Activated naive CD4-positive, alpha-beta T cell treated with anti-CD3 and anti-CD28 coated beads, Interleukin-2, amount 50 U/mL, for 24 hours (primary cell): ENCODE measurements around the gene BAIAP3.
A peak's percentile ranks its signal among the peaks of the same experiment; 100 is the strongest.

Experiments
- H3K27ac Mint-ChIP-seq: one replicate; pipeline ENCODE4 v1.8.0; 2021; ENCODE audit warnings: mild to moderate bottlenecking, mixed read lengths
- H3K27me3 Mint-ChIP-seq: one replicate; pipeline ENCODE4 v1.8.0; 2021; ENCODE audit warnings: mixed read lengths
- H3K36me3 Mint-ChIP-seq: one replicate; pipeline ENCODE4 v1.8.0; 2021; ENCODE audit warnings: mixed read lengths
- H3K4me1 Mint-ChIP-seq: one replicate; pipeline ENCODE4 v1.8.0; 2021; ENCODE audit warnings: mixed read lengths
- H3K4me3 Mint-ChIP-seq: one replicate; pipeline ENCODE4 v1.8.0; 2021; ENCODE audit warnings: mild to moderate bottlenecking, mixed read lengths
- H3K9me3 Mint-ChIP-seq: one replicate; pipeline ENCODE4 v1.8.0; 2021; ENCODE audit warnings: mixed read lengths

BAIAP3 gene

GRCh38 chr16:1344499-1344898 lies 11.1 kb downstream of the BAIAP3 start:
- H3K36me3 Mint-ChIP-seq, result no peaks in the 10 kb centered on the region
- H3K27me3 Mint-ChIP-seq, result no peaks in the 10 kb centered on the region
- peak overlapping the region; percentile 51 for H3K27ac Mint-ChIP-seq

GRCh38 chr16:1345087-1345486 lies 11.6 kb downstream of the BAIAP3 start:
- no peak overlapping the region for H3K4me3 Mint-ChIP-seq
- H3K36me3 Mint-ChIP-seq, result no peaks in the 10 kb centered on the region
- no peak overlapping the region for H3K27ac Mint-ChIP-seq
- no peaks in the 10 kb centered on the region for H3K9me3 Mint-ChIP-seq
- peaks cover 17% of the 10 kb centered on the region for H3K4me1 Mint-ChIP-seq
- H3K27me3 Mint-ChIP-seq, result no peaks in the 10 kb centered on the region

More at GRCh38 chr16:1344499-1344898, 11.1 kb downstream of the BAIAP3 start:
- Mint-ChIP-seq H3K4me3 (no peak overlapping the region), H3K9me3 (no peaks in the 10 kb centered on the region), H3K4me1 (peaks cover 15% of the 10 kb centered on the region)

GRCh38 chr16:1345651-1346421 lies 12.4 kb downstream of the BAIAP3 start:
- H3K4me3 Mint-ChIP-seq, result no peak overlapping the region
- H3K36me3 Mint-ChIP-seq, result no peaks in the 10 kb centered on the region
- peaks cover 22% of the 10 kb centered on the region for H3K4me1 Mint-ChIP-seq
- H3K27ac Mint-ChIP-seq, result no peak overlapping the region
- H3K27me3 Mint-ChIP-seq, result no peaks in the 10 kb centered on the region
- H3K9me3 Mint-ChIP-seq, result no peaks in the 10 kb centered on the region

- no peaks in the 10 kb centered on the region for H3K27me3 Mint-ChIP-seq
- no peak overlapping the region for H3K4me3 Mint-ChIP-seq
- no peaks in the 10 kb centered on the region for H3K9me3 Mint-ChIP-seq
- peaks cover 22% of the 10 kb centered on the region for H3K4me1 Mint-ChIP-seq
- no peaks in the 10 kb centered on the region for H3K36me3 Mint-ChIP-seq
- peak overlapping the region; percentile 30 for H3K27ac Mint-ChIP-seq
Observed at GRCh38 chr16:1346422-1347285, 13.2 kb downstream of the BAIAP3 start.

GRCh38 chr16:1347286-1347855 lies 13.9 kb downstream of the BAIAP3 start:
- no peaks in the 10 kb centered on the region for H3K9me3 Mint-ChIP-seq
- H3K4me3 Mint-ChIP-seq, result no peak overlapping the region
- H3K36me3 Mint-ChIP-seq, result no peaks in the 10 kb centered on the region
- H3K4me1 Mint-ChIP-seq, result peaks cover 20% of the 10 kb centered on the region
- H3K27ac Mint-ChIP-seq, result no peak overlapping the region
- H3K27me3 Mint-ChIP-seq, result no peaks in the 10 kb centered on the region

GRCh38 chr16:1347962-1348361 lies 14.5 kb downstream of the BAIAP3 start:
- no peak overlapping the region for H3K27ac Mint-ChIP-seq
- no peaks in the 10 kb centered on the region for H3K36me3 Mint-ChIP-seq
- peaks cover 18% of the 10 kb centered on the region for H3K4me1 Mint-ChIP-seq
- no peak overlapping the region for H3K4me3 Mint-ChIP-seq
- no peaks in the 10 kb centered on the region for H3K27me3 Mint-ChIP-seq
- H3K9me3 Mint-ChIP-seq, result no peaks in the 10 kb centered on the region

GRCh38 chr16:1348441-1348840 lies 15.0 kb downstream of the BAIAP3 start:
- Mint-ChIP-seq H3K27me3 (no peaks in the 10 kb centered on the region), H3K36me3 (no peaks in the 10 kb centered on the region), H3K9me3 (no peaks in the 10 kb centered on the region), H3K27ac (no peak overlapping the region), H3K4me1 (peaks cover 18% of the 10 kb centered on the region), H3K4me3 (no peak overlapping the region)

GRCh38 chr16:1348926-1349325 lies 15.5 kb downstream of the BAIAP3 start:
- H3K4me1 Mint-ChIP-seq, result peaks cover 23% of the 10 kb centered on the region
- no peak overlapping the region for H3K4me3 Mint-ChIP-seq
- H3K36me3 Mint-ChIP-seq, result no peaks in the 10 kb centered on the region
- H3K27ac Mint-ChIP-seq, result no peak overlapping the region
- no peaks in the 10 kb centered on the region for H3K27me3 Mint-ChIP-seq
- H3K9me3 Mint-ChIP-seq, result no peaks in the 10 kb centered on the region

- Mint-ChIP-seq H3K4me1 (peaks cover 23% of the 10 kb centered on the region), H3K4me3 (no peak overlapping the region), H3K9me3 (no peaks in the 10 kb centered on the region), H3K27me3 (no peaks in the 10 kb centered on the region), H3K36me3 (no peaks in the 10 kb centered on the region), H3K27ac (no peak overlapping the region)
Observed at GRCh38 chr16:1349351-1349750, 15.9 kb downstream of the BAIAP3 start.

GRCh38 chr16:1349951-1350350 lies 16.5 kb downstream of the BAIAP3 start:
- no peaks in the 10 kb centered on the region for H3K36me3 Mint-ChIP-seq
- no peak overlapping the region for H3K27ac Mint-ChIP-seq
- peaks cover 24% of the 10 kb centered on the region for H3K4me1 Mint-ChIP-seq
- H3K9me3 Mint-ChIP-seq, result no peaks in the 10 kb centered on the region
- H3K27me3 Mint-ChIP-seq, result no peaks in the 10 kb centered on the region
- peak overlapping the region; percentile 84 for H3K4me3 Mint-ChIP-seq

- Mint-ChIP-seq H3K4me1 (peaks cover 28% of the 10 kb centered on the region), H3K36me3 (no peaks in the 10 kb centered on the region), H3K27me3 (no peaks in the 10 kb centered on the region), H3K4me3 (peak overlapping the region; percentile 84), H3K27ac (peak overlapping the region; percentile 51), H3K9me3 (no peaks in the 10 kb centered on the region)
Observed at GRCh38 chr16:1350691-1351090, 17.2 kb downstream of the BAIAP3 start.

GRCh38 chr16:1351215-1351581 lies 17.8 kb downstream of the BAIAP3 start:
- H3K4me1 Mint-ChIP-seq, result peaks cover 28% of the 10 kb centered on the region
- peak overlapping the region; percentile 80 for H3K27ac Mint-ChIP-seq
- H3K9me3 Mint-ChIP-seq, result no peaks in the 10 kb centered on the region
- H3K27me3 Mint-ChIP-seq, result no peaks in the 10 kb centered on the region
- no peaks in the 10 kb centered on the region for H3K36me3 Mint-ChIP-seq
- H3K4me3 Mint-ChIP-seq, result peak overlapping the region; percentile 84

- H3K9me3 Mint-ChIP-seq, result no peaks in the 10 kb centered on the region
- peak within 1 kb of the TSS; percentile 89 for H3K4me3 Mint-ChIP-seq
- H3K4me1 Mint-ChIP-seq, result peaks cover 28% of the 10 kb centered on the region
- no peaks in the 10 kb centered on the region for H3K36me3 Mint-ChIP-seq
- H3K27ac Mint-ChIP-seq, result peak within 1 kb of the TSS; percentile 95
- no peaks in the 10 kb centered on the region for H3K27me3 Mint-ChIP-seq
Observed at GRCh38 chr16:1351582-1352362, 18.3 kb downstream of the BAIAP3 start, which contains the start of the genes GNPTG and TSR3. Gene GNPTG, plus strand, starts transcription at chr16:1351931. Its CDS starts 35 bp downstream, at chr16:1351966. Gene TSR3, minus strand, starts transcription at chr16:1351878. Its CDS starts 74 bp downstream, at chr16:1351804.

- Mint-ChIP-seq H3K9me3 (no peaks in the 10 kb centered on the region), H3K4me1 (peaks cover 28% of the 10 kb centered on the region), H3K36me3 (no peaks in the 10 kb centered on the region), H3K4me3 (no peak overlapping the region), H3K27ac (peak overlapping the region; percentile 2), H3K27me3 (no peaks in the 10 kb centered on the region)
Observed at GRCh38 chr16:1354815-1355540, 21.5 kb downstream of the BAIAP3 start.
